ENCODE measurements around the gene KIF2A. TPM values are rescaled to one million over a fixed set of nuclear protein-coding genes. Genes with fewer than 3 reads are reported as not detected.

KIF2A gene
- total and polyA plus RNA-seq, 2 donors (not counting 3 experiments of a cell fraction or from before 2014, with no cell fraction given), result 17.1 to 65.1 TPM

DNA sequence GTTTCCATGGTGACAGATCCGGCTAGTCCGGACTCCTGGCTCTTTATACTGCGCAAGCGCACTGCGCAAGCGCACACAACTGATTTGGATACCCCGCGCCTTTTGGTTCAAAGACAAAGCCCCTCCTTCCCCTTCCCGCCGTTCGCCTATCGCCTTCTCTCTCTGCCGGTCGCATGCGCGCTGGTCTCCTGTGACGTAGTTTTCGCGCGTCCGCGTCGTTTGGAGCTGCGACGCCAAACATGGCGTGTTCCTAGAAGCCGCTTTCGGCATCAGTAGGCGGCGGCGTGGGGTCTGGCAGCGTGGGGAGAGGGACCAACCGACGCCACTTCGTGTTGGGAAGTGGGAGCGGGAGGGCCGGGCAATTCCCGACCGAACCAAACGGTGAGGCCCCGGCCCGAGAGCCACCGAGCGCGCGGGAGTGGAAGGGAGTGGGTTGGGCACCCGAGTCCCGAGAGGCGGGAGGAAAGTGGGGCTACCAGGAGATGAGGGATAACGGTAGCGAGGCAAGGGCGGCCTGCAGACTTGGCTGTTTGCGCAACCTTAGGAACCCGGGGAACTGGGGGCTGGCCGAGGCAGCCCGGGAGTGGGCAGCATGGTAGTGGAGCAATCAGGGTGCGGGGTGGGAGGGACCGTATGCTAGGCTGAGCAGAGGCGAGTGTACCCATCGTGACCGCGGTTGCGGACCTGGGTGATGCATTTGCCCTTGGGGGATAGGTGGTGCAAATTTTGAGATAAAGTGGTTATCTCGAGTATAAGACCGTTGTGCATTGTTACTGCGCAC is 106.7 kb downstream of the KIF2A start, which contains the start of gene IPO11:
IPO11 (plus strand) TSS at position 215 of the 781 bp plus-strand sequence. CDS start 24,517 bp downstream, outside the sequence.
- Histone ChIP-seq H3K4me1 (ENCODE audit: control insufficient read depth, extremely low read depth, insufficient read depth, low read length) (peaks cover 13% of the 10 kb centered on the region), H3K4me2 (ENCODE audit: insufficient read depth, low read length) (peak within 1 kb of the TSS; percentile 86), H3K4me3 (replicated peaks in 1 of 3; ENCODE audit: insufficient read depth in 1 of 3, low read depth in 1 of 3, low read length in 3 of 3) (peak within 1 kb of the TSS; percentile 53 to 96 (median 73)), H3K79me2 (ENCODE audit: control insufficient read depth, insufficient read depth, low read length) (peaks cover 42% of the 10 kb centered on the region), H3K9me1 (replicated peaks; ENCODE audit: control insufficient read depth, extremely low read depth, insufficient read depth, low read length) (no peaks in the 10 kb centered on the region), H3K27me3 (ENCODE audit: control insufficient read depth in 2 of 2, insufficient read depth in 2 of 2, low read length in 2 of 2) (no peaks in the 10 kb centered on the region), H3K9me3 (replicated peaks; ENCODE audit: control insufficient read depth, insufficient read depth, low read length) (no peaks in the 10 kb centered on the region), H3K27ac (ENCODE audit: insufficient read depth, low read depth, low read length) (peak within 1 kb of the TSS; percentile 56), H4K20me1 (replicated peaks; ENCODE audit: control insufficient read depth, extremely low read depth, insufficient read depth, low read length) (no peaks in the 10 kb centered on the region), H3K36me3 (ENCODE audit: control insufficient read depth in 2 of 2, extremely low read depth in 1 of 2, insufficient read depth in 2 of 2, low read length in 2 of 2) (no peaks in the 10 kb centered on the region), H3K9ac (replicated peaks; ENCODE audit: extremely low read depth, insufficient read depth, low read length) (peak within 1 kb of the TSS; percentile 80), H2AFZ (ENCODE audit: low read depth, low read length) (peak within 1 kb of the TSS; percentile 87)
- peak; percentile 99 for DNase-seq (ENCODE audit: low read depth, low spot score)
- TF ChIP-seq POLR2A (IDR thresholded peaks at IDR 0.05; ENCODE audit: low read depth, low read length) (peak; percentile 74), MAX (IDR thresholded peaks at IDR 0.05; ENCODE audit: insufficient read depth, insufficient read length) (peak; percentile 34), EZH2 (IDR thresholded peaks at IDR 0.05; ENCODE audit: borderline replicate concordance, low read depth, low read length, severe bottlenecking) (no peak), POLR2AphosphoS5 (IDR thresholded peaks at IDR 0.05; ENCODE audit: insufficient read depth, low read depth, low read length) (peak; percentile 74), GATA2 (IDR thresholded peaks at IDR 0.05; ENCODE audit: insufficient read depth, insufficient read length, low read depth, low read length) (no peak), JUN (IDR thresholded peaks at IDR 0.05; ENCODE audit: borderline replicate concordance, insufficient read depth, insufficient read length, low read depth) (no peak), MYC (IDR thresholded peaks at IDR 0.05; ENCODE audit: low read depth, low read length) (no peak), CTCF (IDR thresholded peaks at IDR 0.05; ENCODE audit: extremely low read depth in 1 of 2, insufficient read depth in 1 of 2, low read depth in 1 of 2, low read length in 2 of 2) (no peak), FOS (IDR thresholded peaks at IDR 0.05; ENCODE audit: borderline replicate concordance, insufficient read depth, low read length) (no peak)
- CTCF ChIA-PET, result interaction anchor here (1.2 to 1.6 kb wide), 3 partner anchors 9 to 366 kb away, joined by 4 to 14 read pairs (median 5); partner anchors contain the start of gene DIMT1
- dilution Hi-C loops (cut with MboI; ENCODE audit: extremely low pct_ligation_motif_present, low sequenced_read_pairs) (no loop called here), intact Hi-C loops (cut with micrococcal nuclease) (loop anchor here (1.0 to 2.0 kb wide), 2 partner anchors 8 to 164 kb away; no protein-coding TSS in a partner anchor)
- POLR2A ChIA-PET, result interaction anchor here (2.4 kb wide), 1 partner anchor 10 kb away, joined by 39 read pairs; the partner anchor contains the start of gene DIMT1
- BruUV-seq (replicated peaks), result no TSS peak
- FAIRE-seq, result peak; percentile 85

Measured in endothelial cell of umbilical vein (primary cell).